HG03571 (cell line): Measurements from ENCODE around the gene APLP1.
"Not testable (repeated sequence)": the region's sequence is repeated elsewhere in the genome, so short reads cannot be mapped to it uniquely, and the experiment has no call there.

Experiments used
- ATAC-seq: cut with Tn5 transposase; IDR thresholded peaks from one replicate; pipeline ENCODE4 v1.9.1; 2021; ENCODE audit not compliant: unreplicated experiment

The APLP1 gene

GRCh38 chr19:35903550-35904179 lies 35.3 kb downstream of the APLP1 start:
- peak; percentile 41 for ATAC-seq

GRCh38 chr19:35904311-35905068 lies 36.1 kb downstream of the APLP1 start:
- ATAC-seq: no peak

- no peak for ATAC-seq
Measured at GRCh38 chr19:35905178-35905727, 36.9 kb downstream of the APLP1 start.

GRCh38 chr19:35907377-35907745 lies 39.0 kb downstream of the APLP1 start:
- no peak for ATAC-seq

- no peak for ATAC-seq
Measured at GRCh38 chr19:35908010-35908441, 39.7 kb downstream of the APLP1 start, which contains the start of gene TYROBP. TSS of gene TYROBP (minus strand) at chr19:35908295. CDS start at chr19:35908228, 67 bp downstream.

GRCh38 chr19:35908973-35909683 lies 40.8 kb downstream of the APLP1 start:
- ATAC-seq: no peak

GRCh38 chr19:35909684-35910035 lies 41.3 kb downstream of the APLP1 start:
- ATAC-seq: no peak

GRCh38 chr19:35910355-35910754 lies 42.0 kb downstream of the APLP1 start:
- not testable (repeated sequence) for ATAC-seq

GRCh38 chr19:35911173-35911572 lies 42.8 kb downstream of the APLP1 start:
- no peak for ATAC-seq

GRCh38 chr19:35911790-35912189 lies 43.4 kb downstream of the APLP1 start:
- no peak for ATAC-seq

- ATAC-seq: no peak
Measured at GRCh38 chr19:35913589-35913988, 45.2 kb downstream of the APLP1 start.

- ATAC-seq: no peak
Measured at GRCh38 chr19:35915443-35915842, 47.1 kb downstream of the APLP1 start.

- no peak for ATAC-seq
Measured at GRCh38 chr19:35919306-35919705, 50.9 kb downstream of the APLP1 start.

GRCh38 chr19:35921012-35921411 lies 52.6 kb downstream of the APLP1 start:
- ATAC-seq: no peak

- no peak for ATAC-seq
Measured at GRCh38 chr19:35925501-35925900, 57.1 kb downstream of the APLP1 start.

GRCh38 chr19:35928507-35928906 lies 60.1 kb downstream of the APLP1 start:
- ATAC-seq: no peak
